Measurements from ENCODE around the gene DARS2.
"Not testable (repeated sequence)": the region's sequence is repeated elsewhere in the genome, so short reads cannot be mapped to it uniquely, and the experiment has no call there.

DARS2 gene

GRCh38 chr1:173862146-173862768, 37.8 kb downstream of the DARS2 start:
- not testable (repeated sequence) for DNase-seq

GRCh38 chr1:173862769-173863223, 38.3 kb downstream of the DARS2 start:
- no peak for DNase-seq

GRCh38 chr1:173863224-173864161, 39.0 kb downstream of the DARS2 start:
- DNase-seq = no peak

GRCh38 chr1:173864179-173864867, 39.9 kb downstream of the DARS2 start:
- no peak for DNase-seq

- DNase-seq = no peak
Measured at GRCh38 chr1:173865468-173866164, 41.1 kb downstream of the DARS2 start.

- DNase-seq = no peak
Measured at GRCh38 chr1:173866413-173867115, 42.1 kb downstream of the DARS2 start.

- DNase-seq = no peak
Measured at GRCh38 chr1:173867141-173867752, 42.8 kb downstream of the DARS2 start.

GRCh38 chr1:173867753-173868265, 43.3 kb downstream of the DARS2 start, which contains the start of gene GAS5:
TSS of gene GAS5 (minus strand) at chr1:173867989.
- peak; percentile 100 for DNase-seq

GRCh38 chr1:173868266-173869020, 44.0 kb downstream of the DARS2 start, which contains the start of gene ZBTB37:
TSS of gene ZBTB37 (plus strand) at chr1:173868380. CDS start at chr1:173870226, 1,846 bp downstream.
- peak; percentile 90 to 92 for DNase-seq

GRCh38 chr1:173869021-173869359, 44.5 kb downstream of the DARS2 start:
- DNase-seq = no peak

- no peak for DNase-seq
Measured at GRCh38 chr1:173870252-173871075, 46.0 kb downstream of the DARS2 start.

GRCh38 chr1:173871091-173871490, 46.6 kb downstream of the DARS2 start:
- DNase-seq = no peak

- no peak for DNase-seq
Measured at GRCh38 chr1:173871500-173871899, 47.0 kb downstream of the DARS2 start.

GRCh38 chr1:173876732-173877131, 52.3 kb downstream of the DARS2 start:
- no peak for DNase-seq

GRCh38 chr1:173878251-173878650, 53.8 kb downstream of the DARS2 start:
- no peak for DNase-seq

GRCh38 chr1:173881117-173881516, 56.6 kb downstream of the DARS2 start:
- DNase-seq = not testable (repeated sequence)

- DNase-seq = no peak
Measured at GRCh38 chr1:173884701-173885100, 60.2 kb downstream of the DARS2 start.

- no peak for DNase-seq
Measured at GRCh38 chr1:173886746-173887611, 62.5 kb downstream of the DARS2 start.

- no peak for DNase-seq
Measured at GRCh38 chr1:173887627-173888026, 63.2 kb downstream of the DARS2 start.

Data from activated CD4-positive, alpha-beta T cell treated with anti-CD3 and anti-CD28 coated beads, Interleukin-2, amount 50 U/mL, for 4 hours (primary cell).